Activated T-cell treated with anti-CD3 and anti-CD28 coated beads, Interleukin-2, amount 50 U/mL, for 4 hours (primary cell): ENCODE results near the gene DNAH3. TPM values are rescaled to one million over a fixed set of nuclear protein-coding genes. Genes with fewer than 3 reads are reported as not detected.
"Not testable (repeated sequence)": the region's sequence is repeated elsewhere in the genome, so short reads cannot be mapped to it uniquely, and the experiment has no call there.

Experiments
- ATAC-seq, 2 donors: fragments of 200-7000 bp; cut with Tn5 transposase; one replicate each; pipeline ENCODE4 v1.10.0; 2021
- DNase-seq: peaks from one replicate; pipeline ENCODE4 v3.0.0-alpha.2; 2020
- H3K27me3 Mint-ChIP-seq: one replicate; pipeline ENCODE4 v1.8.0; 2021; ENCODE audit warnings: low read depth, mixed read lengths
- H3K36me3 Mint-ChIP-seq: one replicate; pipeline ENCODE4 v1.8.0; 2022; ENCODE audit warnings: mixed read lengths; ENCODE audit not compliant: insufficient read depth
- H3K4me1 Mint-ChIP-seq: one replicate; pipeline ENCODE4 v1.8.0; 2021; ENCODE audit warnings: low read depth, mixed read lengths
- H3K4me3 Mint-ChIP-seq: one replicate; pipeline ENCODE4 v1.8.0; 2021; ENCODE audit warnings: mild to moderate bottlenecking, moderate library complexity, mixed read lengths
- H3K9me3 Mint-ChIP-seq: one replicate; pipeline ENCODE4 v1.8.0; 2021; ENCODE audit warnings: mixed read lengths
- total RNA-seq, 3 donors: library from RNA; stranded (reverse); gene quantifications; one replicate each; pipeline ENCODE4 v1.2.1, GENCODE V29; 2021

DNAH3 gene
- total RNA-seq, 3 donors from 2014 or later: not detected

DNA sequence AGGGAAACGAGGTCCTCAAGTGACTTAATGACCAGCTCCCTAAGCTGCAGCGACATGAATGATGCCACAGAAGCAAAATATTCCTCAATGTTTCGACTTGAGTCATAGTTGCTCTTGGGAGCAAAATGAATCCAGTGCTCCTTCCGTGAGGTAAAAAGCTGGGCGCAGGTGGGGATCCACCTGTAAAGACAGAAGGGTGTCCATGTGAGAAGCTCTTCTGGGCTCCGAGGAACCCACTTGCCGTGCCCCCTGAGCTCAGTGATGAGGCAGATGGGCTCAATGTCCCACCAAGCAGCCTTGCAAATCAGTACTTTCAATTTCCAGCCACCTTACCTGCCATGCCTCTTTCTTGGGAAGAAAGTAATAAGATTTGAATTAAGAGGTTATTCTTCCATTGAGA, 25.5 kb downstream of the DNAH3 start:
- no peak for ATAC-seq
- H3K27me3 Mint-ChIP-seq: peaks cover 4% of the 10 kb centered on the region
- no peak for DNase-seq
- H3K36me3 Mint-ChIP-seq: peaks cover 5% of the 10 kb centered on the region
- no peaks in the 10 kb centered on the region for H3K9me3 Mint-ChIP-seq
- H3K4me3 Mint-ChIP-seq: no peak overlapping the region
- H3K4me1 Mint-ChIP-seq: no peaks in the 10 kb centered on the region

- Mint-ChIP-seq H3K4me3 (no peak overlapping the region), H3K9me3 (peaks cover 3% of the 10 kb centered on the region), H3K36me3 (peaks cover 7% of the 10 kb centered on the region), H3K27me3 (no peaks in the 10 kb centered on the region), H3K4me1 (peaks cover 11% of the 10 kb centered on the region)
- DNase-seq: no peak
- no peak for ATAC-seq
These were observed 29.6 kb downstream of the DNAH3 start for GRCh38 chr16:21120976-21121520.

DNA sequence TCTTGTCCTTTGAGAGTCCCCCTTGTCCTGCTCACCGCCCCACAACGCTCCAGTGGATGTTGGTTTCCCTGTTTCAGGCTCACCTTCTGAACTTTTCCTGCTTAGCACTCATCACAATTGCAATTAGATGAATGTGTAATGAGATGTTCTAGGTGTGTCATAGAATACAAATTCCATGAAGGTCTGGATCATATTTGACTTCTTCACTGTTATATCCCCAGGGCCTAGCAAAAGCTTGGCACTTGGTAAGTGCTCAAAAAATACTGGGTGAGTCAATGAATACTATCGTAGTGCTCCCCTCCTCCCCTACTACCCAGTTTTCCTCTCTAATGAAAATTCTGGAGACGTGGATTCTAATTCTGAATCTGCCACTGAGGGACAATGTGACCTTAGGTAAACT, 33.1 kb downstream of the DNAH3 start:
- Mint-ChIP-seq H3K27me3 (no peaks in the 10 kb centered on the region), H3K9me3 (peaks cover 3% of the 10 kb centered on the region), H3K4me3 (no peak overlapping the region), H3K36me3 (peaks cover 7% of the 10 kb centered on the region), H3K4me1 (peaks cover 13% of the 10 kb centered on the region)
- DNase-seq: no peak
- ATAC-seq: no peak

- peaks cover 3% of the 10 kb centered on the region for H3K9me3 Mint-ChIP-seq
- H3K27me3 Mint-ChIP-seq: no peaks in the 10 kb centered on the region
- peaks cover 6% of the 10 kb centered on the region for H3K36me3 Mint-ChIP-seq
- peak overlapping the region; percentile 77 for H3K4me3 Mint-ChIP-seq
- ATAC-seq (peak in 1 of 2 donors; percentile 58), DNase-seq (no peak)
- peaks cover 13% of the 10 kb centered on the region for H3K4me1 Mint-ChIP-seq
These were observed 34.4 kb downstream of the DNAH3 start for GRCh38 chr16:21116148-21116693.

DNA sequence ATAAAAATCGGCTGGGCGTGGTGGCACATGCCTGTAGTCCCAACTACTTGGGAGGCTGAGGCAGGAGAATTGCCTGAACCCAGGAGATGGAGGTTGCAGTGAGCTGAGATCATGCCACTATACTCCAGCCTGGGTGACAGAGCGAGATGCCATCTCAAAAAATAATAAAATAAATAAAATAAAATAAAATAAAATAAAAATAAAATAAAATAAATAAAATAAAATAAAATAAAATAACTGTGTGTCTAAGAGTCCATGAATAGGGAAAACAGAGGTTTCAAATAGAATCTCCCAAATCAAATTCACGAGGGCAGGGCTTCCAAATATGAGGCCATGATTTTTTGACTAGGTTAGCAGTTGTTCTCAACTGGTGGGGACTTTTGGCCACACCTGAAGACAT, 35.1 kb downstream of the DNAH3 start:
- H3K27me3 Mint-ChIP-seq, H3K4me3 Mint-ChIP-seq, ATAC-seq, DNase-seq, H3K9me3 Mint-ChIP-seq, H3K36me3 Mint-ChIP-seq: not testable (repeated sequence)
- peaks cover 13% of the 10 kb centered on the region for H3K4me1 Mint-ChIP-seq

- Mint-ChIP-seq H3K4me3 (no peak overlapping the region), H3K27me3 (peaks cover 10% of the 10 kb centered on the region), H3K36me3 (no peaks in the 10 kb centered on the region), H3K9me3 (no peaks in the 10 kb centered on the region), H3K4me1 (no peaks in the 10 kb centered on the region)
- ATAC-seq: no peak
- no peak for DNase-seq
These were observed 46.4 kb downstream of the DNAH3 start for GRCh38 chr16:21103941-21104860.

DNA sequence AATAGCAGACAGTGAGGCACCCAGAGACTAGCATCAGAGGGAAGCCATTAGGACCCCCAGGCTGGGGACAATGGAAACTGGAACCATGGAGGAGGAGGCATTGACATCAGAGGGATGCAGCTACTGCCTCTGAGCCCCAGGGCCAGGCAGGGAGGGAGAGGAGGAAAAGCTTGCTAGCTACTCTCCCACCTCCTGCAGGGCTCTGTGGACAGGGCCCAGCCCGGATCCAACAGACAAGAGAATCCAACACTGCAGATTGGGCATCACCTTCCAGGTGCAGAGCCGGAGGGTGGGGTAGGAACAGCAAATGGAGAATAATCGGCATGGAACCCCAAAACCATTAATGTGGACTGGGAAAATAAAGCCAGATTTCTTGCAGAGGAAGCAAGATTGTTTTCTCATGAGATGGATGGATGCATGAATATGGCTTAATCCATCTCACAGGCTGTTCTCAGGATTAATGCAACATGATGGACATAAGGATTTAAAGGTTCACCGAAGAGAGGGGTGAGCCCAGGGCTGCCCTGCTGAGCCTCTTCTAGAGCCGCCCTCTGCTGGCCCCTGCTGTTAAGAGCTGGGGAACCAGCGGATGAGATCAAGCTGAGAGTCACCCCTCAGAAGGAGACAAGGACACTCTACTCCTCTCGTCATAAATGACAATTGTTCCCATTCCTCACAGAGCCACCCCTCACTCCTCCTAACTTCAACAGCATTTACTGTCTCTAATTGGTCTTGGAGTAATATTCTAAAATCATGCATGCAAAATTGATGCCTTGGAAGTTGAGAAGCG, 48.8 kb downstream of the DNAH3 start:
- DNase-seq (no peak), ATAC-seq (peak in 1 of 2 donors; percentile 35)
- Mint-ChIP-seq H3K9me3 (no peaks in the 10 kb centered on the region), H3K4me1 (no peaks in the 10 kb centered on the region), H3K27me3 (peaks cover 18% of the 10 kb centered on the region), H3K4me3 (no peak overlapping the region), H3K36me3 (no peaks in the 10 kb centered on the region)

DNA sequence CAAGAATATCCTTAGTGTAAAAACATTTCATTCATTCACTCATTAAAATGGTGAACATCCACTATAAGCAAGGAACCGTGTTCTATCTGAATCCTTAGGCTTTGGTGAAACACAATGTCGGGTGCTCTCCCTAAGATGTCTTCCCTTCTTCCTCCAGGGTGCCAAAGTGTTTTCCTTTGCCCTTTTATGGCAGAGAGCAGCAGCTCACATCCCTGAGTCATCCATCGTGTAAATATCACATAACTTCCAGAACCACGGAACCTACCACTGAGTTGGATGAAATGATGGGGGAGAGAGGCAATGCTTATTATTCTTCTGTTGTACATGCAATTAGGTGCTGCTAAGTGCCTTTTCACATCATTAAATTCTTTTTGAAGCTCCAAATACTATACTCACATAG, 50.2 kb downstream of the DNAH3 start:
- H3K36me3 Mint-ChIP-seq: no peaks in the 10 kb centered on the region
- H3K27me3 Mint-ChIP-seq: peaks cover 20% of the 10 kb centered on the region
- H3K4me1 Mint-ChIP-seq: no peaks in the 10 kb centered on the region
- ATAC-seq (no peak), DNase-seq (no peak)
- H3K4me3 Mint-ChIP-seq: no peak overlapping the region
- H3K9me3 Mint-ChIP-seq: no peaks in the 10 kb centered on the region

DNA sequence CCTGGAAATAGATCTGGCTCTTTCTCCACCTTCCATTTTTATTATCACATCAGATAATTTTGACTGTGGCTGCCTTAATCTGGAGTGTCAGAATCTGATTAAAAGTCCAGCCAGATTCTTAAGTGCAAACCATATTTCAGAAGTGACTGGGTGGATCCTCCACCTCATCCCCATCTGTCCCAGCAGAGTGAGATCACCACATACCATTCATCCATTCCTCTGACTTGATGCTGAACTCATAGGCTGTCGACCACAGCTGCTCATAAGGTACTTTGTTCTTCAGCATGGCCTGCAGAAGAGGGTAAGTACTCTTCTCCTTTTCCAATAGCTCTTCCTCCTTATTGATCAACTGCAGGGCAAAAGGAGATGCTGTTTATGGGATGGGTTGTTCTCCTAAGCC, 53.5 kb downstream of the DNAH3 start:
- Mint-ChIP-seq H3K4me1 (no peaks in the 10 kb centered on the region), H3K9me3 (no peaks in the 10 kb centered on the region), H3K4me3 (no peak overlapping the region), H3K27me3 (peaks cover 24% of the 10 kb centered on the region), H3K36me3 (no peaks in the 10 kb centered on the region)
- ATAC-seq (no peak), DNase-seq (no peak)

DNA sequence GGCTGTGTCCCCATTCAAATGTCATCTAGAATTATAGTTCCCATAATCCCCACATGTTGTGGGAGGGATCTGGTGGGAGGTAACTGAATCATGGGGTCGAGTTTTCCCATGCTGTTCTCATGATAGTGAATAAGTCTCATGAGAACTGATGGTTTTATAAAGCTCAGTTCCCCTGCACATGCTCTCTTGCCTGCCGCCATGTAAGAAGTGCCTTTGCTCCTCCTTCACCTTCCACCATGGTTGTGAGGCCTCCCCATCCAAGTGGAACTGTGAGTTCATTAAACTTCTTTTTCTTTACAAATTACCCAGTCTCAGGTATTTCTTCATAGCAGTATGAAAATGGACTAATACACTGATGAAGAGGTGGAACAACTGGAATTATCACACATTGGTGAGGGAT, 55.9 kb downstream of the DNAH3 start:
- ATAC-seq, DNase-seq, H3K9me3 Mint-ChIP-seq, H3K36me3 Mint-ChIP-seq, H3K4me1 Mint-ChIP-seq, H3K4me3 Mint-ChIP-seq: not testable (repeated sequence)
- H3K27me3 Mint-ChIP-seq: peaks cover 29% of the 10 kb centered on the region

- DNase-seq (no peak), ATAC-seq (no peak)
- Mint-ChIP-seq H3K27me3 (peaks cover 26% of the 10 kb centered on the region), H3K4me3 (no peak overlapping the region), H3K36me3 (no peaks in the 10 kb centered on the region), H3K4me1 (no peaks in the 10 kb centered on the region), H3K9me3 (peaks cover 6% of the 10 kb centered on the region)
These were observed 57.7 kb downstream of the DNAH3 start for GRCh38 chr16:21092951-21093350.

DNA sequence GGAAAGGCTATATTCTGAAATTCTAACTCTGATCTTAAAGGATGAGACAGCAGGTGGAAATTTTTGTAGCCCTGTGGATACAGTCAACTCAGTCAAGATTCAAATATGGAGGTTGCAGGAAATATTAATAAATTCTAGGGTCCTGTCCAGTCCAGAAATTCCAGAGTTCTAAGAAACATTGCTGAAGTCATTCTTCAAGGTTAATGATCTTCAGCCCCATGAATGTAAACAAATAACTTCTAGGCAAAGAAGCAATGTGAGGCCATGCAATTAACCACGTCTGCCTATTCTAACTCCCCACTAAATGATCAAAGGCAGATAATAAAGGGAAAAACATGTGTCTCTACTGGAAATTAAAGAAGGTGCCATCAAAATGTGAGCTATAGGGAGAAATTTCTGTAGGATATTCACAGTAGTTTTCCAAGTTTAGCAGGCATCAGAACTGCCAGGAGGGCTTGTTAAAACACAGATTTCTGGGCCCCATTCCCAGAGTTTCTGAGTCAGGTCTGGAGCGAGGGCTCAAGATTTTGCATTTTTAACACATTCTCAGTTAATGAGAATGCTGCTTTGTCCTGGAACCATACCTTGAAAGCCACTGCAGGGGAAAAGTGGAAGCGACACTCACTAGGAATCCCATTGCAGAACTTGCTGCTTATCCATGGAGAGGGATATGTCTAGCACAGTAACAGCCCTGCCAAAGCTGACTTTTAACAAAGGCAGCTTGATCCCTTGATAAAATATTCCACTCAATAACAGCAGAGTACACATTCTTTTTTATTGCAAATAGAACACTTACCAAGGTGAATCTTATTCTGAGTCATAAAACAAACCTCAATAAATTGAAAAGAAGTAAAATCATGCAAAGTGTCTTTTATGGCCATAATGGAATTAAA, 61.8 kb downstream of the DNAH3 start:
- H3K27me3 Mint-ChIP-seq: peaks cover 17% of the 10 kb centered on the region
- H3K4me1 Mint-ChIP-seq: no peaks in the 10 kb centered on the region

GRCh38 chr16:21088143-21088542, 62.5 kb downstream of the DNAH3 start:
- Mint-ChIP-seq H3K4me1 (no peaks in the 10 kb centered on the region), H3K9me3 (peaks cover 6% of the 10 kb centered on the region), H3K27me3 (peaks cover 14% of the 10 kb centered on the region), H3K4me3 (no peak overlapping the region), H3K36me3 (no peaks in the 10 kb centered on the region)
- no peak for DNase-seq
- no peak for ATAC-seq

More for the DNA sequence above, 61.8 kb downstream of the DNAH3 start:
- ATAC-seq: no peak
- DNase-seq: no peak
- no peaks in the 10 kb centered on the region for H3K36me3 Mint-ChIP-seq
- peaks cover 6% of the 10 kb centered on the region for H3K9me3 Mint-ChIP-seq
- no peak overlapping the region for H3K4me3 Mint-ChIP-seq
